NT2/D1 (cell line): ENCODE results near the gene SUN1.
"Not testable (repeated sequence)": the region's sequence is repeated elsewhere in the genome, so short reads cannot be mapped to it uniquely, and the experiment has no call there.

ENCODE experiments used
- DNase-seq: peaks from one replicate; pipeline ENCODE4 v3.0.0-alpha.2; 2011; ENCODE audit warnings: low read depth, low spot score
- H3K27me3 ChIP-seq: 2 replicates; pipeline ENCODE4 v1.6.0; 2011; ENCODE audit warnings: mild to moderate bottlenecking; ENCODE audit not compliant: insufficient read length, insufficient read depth
- H3K36me3 ChIP-seq: 2 replicates; pipeline ENCODE4 v1.6.1; 2011; ENCODE audit warnings: mild to moderate bottlenecking, low read length, mixed read lengths; ENCODE audit not compliant: insufficient read depth, insufficient read length
- H3K4me1 ChIP-seq: 2 replicates; pipeline ENCODE4 v1.5.1; 2011; ENCODE audit not compliant: insufficient read depth, insufficient read length
- H3K4me3 ChIP-seq: 2 replicates; pipeline ENCODE4 v1.5.1; 2011; ENCODE audit warnings: low read depth; ENCODE audit not compliant: insufficient read length
- H3K9ac ChIP-seq: 2 replicates; pipeline ENCODE4 v1.6.0; 2011; ENCODE audit warnings: low read depth; ENCODE audit not compliant: insufficient read length
- H3K9me3 ChIP-seq: 2 replicates; pipeline ENCODE4 v1.5.1; 2011; ENCODE audit warnings: mild to moderate bottlenecking, low read length; ENCODE audit not compliant: insufficient read depth
- SUZ12 ChIP-seq: IDR thresholded peaks from 2 replicates; pipeline ENCODE4 v1.6.1; 2011; ENCODE audit not compliant: insufficient read length, insufficient read depth; ENCODE audit errors: extremely low read depth
- YY1 ChIP-seq: IDR thresholded peaks from 2 replicates; pipeline ENCODE4 v1.6.1; 2011; ENCODE audit not compliant: insufficient read length, insufficient read depth
- ZNF274 ChIP-seq: IDR thresholded peaks from 2 replicates; pipeline ENCODE4 v1.6.1; 2011; ENCODE audit warnings: mild to moderate bottlenecking, low read depth, low read length

Gene SUN1

GRCh38 chr7:844514-844913, 12.2 kb downstream of the SUN1 start:
- Histone ChIP-seq H3K4me1 (no peaks in the 10 kb centered on the region), H3K9me3 (no peaks in the 10 kb centered on the region), H3K4me3 (no peak overlapping the region), H3K36me3 (peaks cover 75% of the 10 kb centered on the region), H3K27me3 (no peaks in the 10 kb centered on the region), H3K9ac (no peak overlapping the region)
- no peak for TF ChIP-seq YY1
- no peak for TF ChIP-seq ZNF274
- no peak for TF ChIP-seq SUZ12
- no peak for DNase-seq

- DNase-seq: no peak
- Histone ChIP-seq H3K9ac (no peak overlapping the region), H3K4me1 (no peaks in the 10 kb centered on the region), H3K27me3 (no peaks in the 10 kb centered on the region), H3K4me3 (no peak overlapping the region), H3K9me3 (no peaks in the 10 kb centered on the region), H3K36me3 (peaks cover 76% of the 10 kb centered on the region)
- no peak for TF ChIP-seq ZNF274
Measured at GRCh38 chr7:845091-845490, 12.8 kb downstream of the SUN1 start.

GRCh38 chr7:845731-846130, 13.5 kb downstream of the SUN1 start:
- H3K4me3 ChIP-seq: no peak overlapping the region
- H3K27me3 ChIP-seq: no peaks in the 10 kb centered on the region
- no peak for DNase-seq
- H3K9ac ChIP-seq: no peak overlapping the region
- peaks cover 76% of the 10 kb centered on the region for H3K36me3 ChIP-seq
- H3K9me3 ChIP-seq: no peaks in the 10 kb centered on the region
- no peak for TF ChIP-seq ZNF274
- TF ChIP-seq YY1: no peak
- no peak for TF ChIP-seq SUZ12
- H3K4me1 ChIP-seq: no peaks in the 10 kb centered on the region

GRCh38 chr7:846958-847650, 14.8 kb downstream of the SUN1 start:
- not testable (repeated sequence) for H3K4me1 ChIP-seq, DNase-seq, H3K4me3 ChIP-seq, H3K27me3 ChIP-seq, H3K9ac ChIP-seq, H3K9me3 ChIP-seq
- H3K36me3 ChIP-seq: peaks cover 80% of the 10 kb centered on the region

GRCh38 chr7:847728-848127, 15.5 kb downstream of the SUN1 start:
- H3K9me3 ChIP-seq, DNase-seq, H3K4me1 ChIP-seq, H3K9ac ChIP-seq, H3K4me3 ChIP-seq, H3K27me3 ChIP-seq: not testable (repeated sequence)
- peaks cover 80% of the 10 kb centered on the region for H3K36me3 ChIP-seq

GRCh38 chr7:849145-849544, 16.9 kb downstream of the SUN1 start:
- Histone ChIP-seq H3K4me3 (no peak overlapping the region), H3K4me1 (no peaks in the 10 kb centered on the region), H3K9ac (no peak overlapping the region), H3K36me3 (peaks cover 80% of the 10 kb centered on the region), H3K9me3 (no peaks in the 10 kb centered on the region), H3K27me3 (no peaks in the 10 kb centered on the region)
- no peak for TF ChIP-seq SUZ12
- no peak for TF ChIP-seq YY1
- TF ChIP-seq ZNF274: no peak
- DNase-seq: no peak

- H3K4me1 ChIP-seq: no peaks in the 10 kb centered on the region
- no peaks in the 10 kb centered on the region for H3K27me3 ChIP-seq
- TF ChIP-seq ZNF274 (no peak), SUZ12 (no peak), YY1 (no peak)
- DNase-seq: no peak
- no peak overlapping the region for H3K9ac ChIP-seq
- no peak overlapping the region for H3K4me3 ChIP-seq
- H3K9me3 ChIP-seq: no peaks in the 10 kb centered on the region
- peaks cover 80% of the 10 kb centered on the region for H3K36me3 ChIP-seq
Measured at GRCh38 chr7:849781-850180, 17.5 kb downstream of the SUN1 start.

GRCh38 chr7:851204-851603, 18.9 kb downstream of the SUN1 start:
- DNase-seq: no peak
- Histone ChIP-seq H3K9me3 (no peaks in the 10 kb centered on the region), H3K36me3 (peaks cover 84% of the 10 kb centered on the region), H3K27me3 (no peaks in the 10 kb centered on the region), H3K4me3 (no peak overlapping the region), H3K4me1 (no peaks in the 10 kb centered on the region), H3K9ac (no peak overlapping the region)
- no peak for TF ChIP-seq SUZ12
- TF ChIP-seq YY1: no peak
- TF ChIP-seq ZNF274: no peak
